GM21528 (cell line): ENCODE results near the gene TRMT1.
"Not testable (repeated sequence)": the region's sequence is repeated elsewhere in the genome, so short reads cannot be mapped to it uniquely, and the experiment has no call there.

ENCODE experiments used
- ATAC-seq: cut with Tn5 transposase; IDR thresholded peaks from one replicate; pipeline ENCODE4 v1.9.1; 2021; ENCODE audit warnings: mild to moderate bottlenecking, moderate library complexity; ENCODE audit not compliant: unreplicated experiment, low FRiP score

TRMT1 gene

DNA sequence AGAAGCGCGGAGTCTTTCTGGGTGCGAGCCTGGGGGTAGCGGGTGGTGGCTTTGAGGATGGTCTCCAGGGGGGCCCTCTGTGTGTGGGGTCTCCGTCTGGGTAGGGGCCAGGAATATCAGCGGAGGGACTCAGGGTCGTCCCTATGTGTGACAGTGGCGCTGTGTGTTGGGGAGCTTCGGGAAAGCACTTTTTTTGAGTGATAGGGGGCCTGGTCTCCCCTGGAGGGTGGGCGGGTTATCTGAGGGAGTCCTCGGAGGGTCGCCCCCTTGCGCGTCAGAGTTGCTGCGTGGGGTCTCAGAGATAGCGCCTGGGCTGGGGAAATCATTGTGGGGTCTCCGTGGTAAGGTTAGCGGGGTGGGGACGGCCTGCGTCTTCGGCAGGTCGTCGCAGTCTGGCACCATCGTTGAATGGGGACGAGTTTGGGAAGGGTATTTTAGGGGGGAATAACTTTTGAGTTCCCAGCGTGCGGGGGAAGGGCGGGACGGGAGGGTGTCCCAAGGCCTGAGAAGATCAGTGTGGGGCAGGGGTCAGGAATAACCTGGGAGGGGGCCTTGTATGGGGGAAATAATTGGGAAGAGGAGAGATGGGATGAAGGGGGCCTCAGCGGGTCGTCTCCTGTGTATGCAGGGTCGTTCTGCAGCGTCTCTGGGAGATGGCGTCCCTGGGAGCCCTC is 34.5 kb upstream of the TRMT1 start:
- ATAC-seq = no peak

DNA sequence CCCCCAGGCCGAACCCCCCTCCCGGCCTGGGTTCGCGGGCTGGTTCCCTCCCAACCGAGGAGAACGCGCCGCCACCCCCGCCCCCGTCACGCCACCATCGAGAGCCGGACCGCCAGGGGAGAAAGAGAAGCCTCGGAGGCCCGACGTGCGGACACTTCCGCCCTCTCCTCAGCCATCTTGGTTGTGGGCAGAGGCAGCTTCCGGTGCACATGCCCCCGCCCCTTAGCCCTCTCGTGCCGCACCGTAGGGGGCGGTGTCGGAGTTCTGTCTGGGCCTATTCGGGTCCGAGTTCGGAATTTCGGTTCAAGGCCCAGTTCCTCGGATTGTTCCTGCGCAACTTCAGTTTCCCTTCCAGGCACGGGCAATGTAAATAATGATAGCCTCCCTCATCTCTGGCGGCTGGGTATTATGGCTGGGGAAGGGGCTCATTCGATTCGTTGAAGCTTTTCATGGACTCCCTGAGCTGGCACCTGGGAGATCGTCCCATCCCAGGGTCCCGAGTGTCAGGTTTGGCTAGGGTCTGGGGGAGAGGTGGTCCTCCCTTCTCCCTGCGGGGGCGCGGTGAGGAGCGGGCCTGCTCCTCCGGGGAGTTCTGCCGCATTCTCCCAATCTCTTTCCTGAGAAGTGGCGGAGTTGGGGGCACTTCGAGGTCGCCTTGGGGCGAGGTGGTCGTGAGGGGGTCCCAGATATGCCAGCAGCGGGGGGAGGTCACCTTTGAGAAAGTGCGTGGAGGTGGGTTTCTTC is 33.8 kb upstream of the TRMT1 start, which contains the start of the genes IER2 and STX10:
TSS of gene IER2 (plus strand) at position 225 of the 744 bp plus-strand sequence. CDS start 2,776 bp downstream, outside the sequence.
TSS of gene STX10 (minus strand) at position 189 of the 744 bp plus-strand sequence. CDS start 202 bp downstream, outside the sequence.
- ATAC-seq = peak; percentile 22

DNA sequence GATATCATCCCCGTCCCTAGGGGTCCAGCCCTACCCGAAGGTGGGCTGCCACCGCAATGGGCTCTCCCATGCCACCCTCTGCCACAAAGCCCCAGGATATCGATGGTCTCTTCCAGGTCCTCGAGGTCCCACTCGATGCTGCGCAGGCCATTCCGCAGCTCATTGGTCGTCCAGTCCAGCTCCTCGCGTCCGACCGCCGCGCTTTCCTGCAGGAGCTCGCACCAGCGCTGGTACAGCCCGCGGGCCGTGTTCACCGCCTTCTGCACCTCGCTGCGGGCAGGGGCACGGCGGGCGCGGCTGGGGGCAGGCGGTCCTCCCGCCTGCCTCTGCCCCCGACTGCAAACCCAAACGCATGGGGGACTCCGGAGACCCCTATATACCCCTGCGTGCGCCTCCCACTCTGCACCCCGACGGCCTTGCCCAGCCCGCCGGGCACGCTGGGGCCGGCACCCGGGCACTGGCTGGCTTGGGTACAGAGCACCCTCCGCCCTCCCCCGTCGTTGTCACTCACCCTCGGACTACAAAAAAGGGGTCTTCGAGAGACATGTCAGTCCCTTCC is 33.2 kb upstream of the TRMT1 start:
- ATAC-seq = peak; percentile 0

DNA sequence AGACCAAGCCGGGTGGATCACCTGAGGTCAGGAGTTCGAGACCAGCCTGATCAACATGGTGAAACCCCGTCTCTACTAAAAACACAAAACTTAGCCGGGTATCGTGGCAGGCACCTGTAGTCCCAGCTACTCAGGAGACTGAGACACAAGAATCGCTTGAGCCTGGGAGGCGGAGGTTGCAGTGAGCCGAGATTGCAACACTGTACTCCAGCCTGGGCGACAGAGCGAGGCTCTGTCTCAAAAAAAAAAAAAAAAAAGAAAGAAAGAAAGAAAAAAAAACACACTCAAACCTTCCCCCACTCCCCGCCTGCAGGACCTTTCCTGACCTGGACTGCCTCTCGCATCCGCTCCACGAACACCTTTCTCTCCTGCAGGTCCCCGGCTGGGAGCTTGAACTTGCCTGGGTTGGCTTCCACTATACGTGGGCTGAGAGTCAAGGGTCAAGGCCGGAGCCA is 32.7 kb upstream of the TRMT1 start:
- not testable (repeated sequence) for ATAC-seq

DNA sequence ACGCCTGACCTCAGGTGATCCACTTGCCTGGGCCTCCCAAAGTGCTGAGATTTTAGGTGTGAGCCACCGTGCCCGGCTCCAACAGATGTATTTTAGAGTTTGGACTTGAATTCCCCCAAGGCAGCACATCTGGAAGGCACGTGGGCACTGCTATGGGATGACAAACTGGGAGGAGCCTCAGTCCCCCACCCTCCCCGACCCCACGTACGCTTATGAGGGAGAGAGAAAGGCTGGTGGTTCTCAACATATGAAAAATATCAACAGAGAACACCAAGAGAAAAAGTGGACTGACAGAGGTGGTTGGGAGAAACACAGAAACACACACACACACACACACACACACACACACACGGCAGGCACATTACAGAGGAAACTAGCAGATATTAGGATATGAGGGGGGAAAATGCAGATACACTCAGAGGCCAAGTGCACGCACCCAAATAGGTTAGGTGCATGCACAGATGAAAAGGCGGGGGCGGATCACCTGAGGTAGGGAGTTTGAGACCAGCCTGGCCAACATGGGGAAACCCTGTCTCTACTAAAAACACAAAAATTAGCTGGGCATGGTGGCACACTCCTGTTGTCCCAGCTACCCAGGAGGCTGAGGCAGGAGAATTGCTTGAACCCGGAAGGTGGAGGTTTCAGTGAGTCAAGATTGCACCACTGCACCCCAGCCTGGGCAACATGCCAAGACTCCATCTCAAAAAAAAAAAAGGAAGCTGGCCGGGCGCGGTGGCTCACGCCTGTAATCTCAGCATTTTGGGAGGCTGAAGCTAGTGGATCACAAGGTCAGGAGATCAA is 30.4 kb upstream of the TRMT1 start:
- ATAC-seq = no peak

DNA sequence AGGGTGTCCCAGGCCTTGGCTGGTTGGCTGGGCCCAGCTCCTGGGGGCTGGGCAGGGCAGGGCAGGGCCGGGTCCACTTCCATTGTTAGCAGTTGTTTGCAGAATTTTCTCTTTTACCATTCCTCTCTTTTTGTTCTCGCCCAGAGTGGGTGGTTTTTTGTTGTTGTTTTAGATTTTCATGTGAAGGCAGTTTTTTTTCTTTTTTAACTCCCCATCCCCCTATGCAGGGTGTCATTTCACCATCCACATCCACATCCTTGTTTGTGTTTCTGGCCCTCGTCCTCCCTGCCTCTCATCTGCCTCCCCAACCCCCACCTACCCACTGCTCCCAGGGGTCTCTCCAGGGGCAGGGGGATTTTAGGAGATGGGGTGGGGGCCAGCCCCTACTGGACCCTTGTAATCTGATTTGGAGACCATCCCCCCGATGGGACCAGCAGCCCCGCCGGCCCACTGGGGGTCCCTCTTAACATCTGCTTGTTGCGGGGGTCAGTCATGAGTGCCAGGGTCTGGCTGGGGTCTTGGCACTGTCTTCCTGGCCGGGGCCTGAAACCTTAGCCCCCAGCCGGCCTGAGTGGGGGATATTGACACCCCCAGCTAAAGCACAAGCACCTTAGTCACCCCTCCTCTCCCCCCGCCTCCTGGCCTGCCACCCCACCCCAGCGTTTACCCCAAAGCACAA is 23.2 kb upstream of the TRMT1 start:
- ATAC-seq = no peak

DNA sequence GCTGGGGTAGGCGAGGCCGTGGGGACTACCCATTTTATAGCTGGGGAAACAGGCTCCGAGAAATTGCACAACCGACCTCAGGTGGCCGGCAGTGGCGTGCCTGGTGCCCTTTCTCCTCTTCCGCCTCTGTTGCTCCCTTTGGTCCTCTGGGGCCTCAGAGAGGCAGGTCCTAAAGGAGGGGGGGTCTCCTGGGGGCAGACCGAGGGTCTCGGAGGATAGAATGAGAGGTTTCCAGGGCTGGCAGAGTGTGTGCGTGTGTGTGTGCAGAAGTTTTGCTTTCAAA is 22.3 kb upstream of the TRMT1 start:
- ATAC-seq = no peak

DNA sequence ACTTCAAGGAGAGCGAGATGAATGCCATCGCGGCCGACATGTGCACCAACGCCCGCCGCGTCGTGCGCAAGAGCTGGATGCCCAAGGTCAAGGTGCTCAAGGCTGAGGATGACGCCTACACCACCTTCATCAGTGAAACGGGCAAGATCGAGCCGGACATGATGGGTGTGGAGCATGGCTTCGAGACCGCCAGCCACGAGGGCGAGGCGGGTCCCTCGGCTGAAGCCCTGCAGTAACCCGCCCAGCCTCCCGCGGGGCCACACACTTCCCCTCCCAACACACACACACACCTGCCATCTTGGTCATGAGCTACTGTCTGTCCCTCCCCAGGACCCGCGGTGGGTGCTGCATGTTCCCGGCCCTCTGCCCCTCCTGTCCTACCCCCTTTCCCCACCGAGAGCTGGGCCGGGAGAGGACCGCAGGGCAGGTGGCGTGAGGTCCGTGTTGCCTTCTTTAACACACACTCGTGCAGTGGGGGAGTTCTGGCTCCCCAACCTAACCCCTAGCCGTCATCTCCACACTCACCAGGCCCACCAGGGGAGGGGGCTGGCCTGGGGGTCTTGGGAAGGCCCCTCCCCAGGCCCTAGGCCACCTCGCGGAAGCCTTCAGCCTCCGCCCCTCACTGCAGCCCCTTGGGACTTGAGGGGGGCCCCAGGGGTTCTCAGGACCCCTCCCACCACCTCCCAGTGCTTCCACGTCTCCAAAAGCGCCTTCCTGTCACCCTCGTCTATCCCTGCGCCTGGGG is 21.8 kb upstream of the TRMT1 start:
- no peak for ATAC-seq

DNA sequence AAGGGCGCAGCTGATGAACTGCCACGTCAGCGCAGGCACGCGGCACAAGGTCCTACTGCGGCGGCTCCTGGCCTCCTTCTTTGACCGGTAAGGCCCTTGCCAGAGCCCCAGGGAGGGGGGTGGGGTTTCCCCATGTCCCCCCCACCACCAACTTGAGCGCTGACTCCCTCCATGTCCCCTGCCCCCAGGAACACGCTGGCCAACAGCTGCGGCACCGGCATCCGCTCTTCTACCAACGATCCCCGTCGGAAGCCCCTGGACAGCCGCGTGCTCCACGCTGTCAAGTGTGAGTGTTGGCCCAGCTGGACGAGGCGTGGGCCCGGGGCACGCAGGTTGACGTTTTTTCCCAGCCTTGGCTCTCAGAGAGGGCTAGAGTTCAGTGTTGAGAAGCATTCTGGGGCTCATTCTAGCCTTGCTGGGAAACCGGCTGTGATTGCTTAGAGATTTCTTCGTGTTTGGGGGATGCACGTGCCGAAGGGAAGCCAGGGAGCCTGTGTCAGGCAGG is 20.8 kb upstream of the TRMT1 start:
- ATAC-seq = no peak

DNA sequence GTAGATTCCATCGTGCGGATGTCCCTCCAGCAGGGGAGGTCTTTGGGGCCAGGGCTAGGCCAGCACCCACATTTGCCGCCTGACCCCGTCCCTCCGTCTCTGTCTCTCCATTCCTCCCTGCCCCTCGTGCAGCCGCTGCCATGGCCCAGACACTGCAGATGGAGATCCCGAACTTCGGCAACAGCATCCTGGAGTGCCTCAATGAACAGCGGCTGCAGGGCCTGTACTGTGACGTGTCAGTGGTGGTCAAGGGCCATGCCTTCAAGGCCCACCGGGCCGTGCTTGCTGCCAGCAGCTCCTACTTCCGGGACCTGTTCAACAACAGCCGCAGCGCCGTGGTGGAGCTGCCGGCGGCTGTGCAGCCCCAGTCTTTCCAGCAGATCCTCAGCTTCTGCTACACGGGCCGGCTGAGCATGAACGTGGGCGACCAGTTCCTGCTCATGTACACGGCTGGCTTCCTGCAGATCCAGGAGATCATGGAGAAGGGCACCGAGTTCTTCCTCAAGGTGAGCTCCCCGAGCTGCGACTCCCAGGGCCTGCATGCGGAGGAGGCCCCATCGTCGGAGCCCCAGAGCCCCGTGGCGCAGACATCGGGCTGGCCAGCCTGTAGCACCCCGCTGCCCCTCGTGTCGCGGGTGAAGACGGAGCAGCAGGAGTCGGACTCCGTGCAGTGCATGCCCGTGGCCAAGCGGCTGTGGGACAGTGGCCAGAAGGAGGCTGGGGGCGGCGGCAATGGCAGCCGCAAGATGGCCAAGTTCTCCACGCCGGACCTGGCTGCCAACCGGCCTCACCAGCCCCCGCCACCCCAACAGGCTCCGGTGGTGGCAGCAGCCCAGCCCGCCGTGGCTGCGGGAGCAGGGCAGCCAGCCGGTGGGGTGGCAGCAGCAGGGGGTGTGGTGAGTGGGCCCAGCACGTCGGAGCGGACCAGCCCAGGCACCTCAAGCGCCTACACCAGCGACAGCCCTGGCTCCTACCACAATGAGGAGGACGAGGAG is 18.8 kb upstream of the TRMT1 start:
- ATAC-seq = no peak

DNA sequence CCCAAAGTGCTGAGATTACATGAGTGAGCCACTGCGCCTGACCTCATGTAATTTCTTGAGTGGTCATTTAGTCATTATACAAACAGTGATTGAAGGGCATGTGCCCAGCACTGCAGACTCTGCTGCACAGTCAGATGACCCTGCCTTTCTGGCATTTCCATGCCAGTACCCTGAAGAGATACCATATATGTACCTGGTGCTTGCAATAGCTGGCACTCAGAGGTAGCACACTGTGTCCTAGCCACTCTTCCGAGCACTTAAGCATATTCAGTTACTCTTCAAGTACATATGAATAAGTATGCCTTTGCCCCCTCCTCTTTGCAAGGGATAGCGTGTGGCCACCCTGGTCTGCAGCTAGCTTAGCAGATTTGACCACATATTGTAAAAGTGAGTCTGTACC is 18.1 kb upstream of the TRMT1 start:
- no peak for ATAC-seq

DNA sequence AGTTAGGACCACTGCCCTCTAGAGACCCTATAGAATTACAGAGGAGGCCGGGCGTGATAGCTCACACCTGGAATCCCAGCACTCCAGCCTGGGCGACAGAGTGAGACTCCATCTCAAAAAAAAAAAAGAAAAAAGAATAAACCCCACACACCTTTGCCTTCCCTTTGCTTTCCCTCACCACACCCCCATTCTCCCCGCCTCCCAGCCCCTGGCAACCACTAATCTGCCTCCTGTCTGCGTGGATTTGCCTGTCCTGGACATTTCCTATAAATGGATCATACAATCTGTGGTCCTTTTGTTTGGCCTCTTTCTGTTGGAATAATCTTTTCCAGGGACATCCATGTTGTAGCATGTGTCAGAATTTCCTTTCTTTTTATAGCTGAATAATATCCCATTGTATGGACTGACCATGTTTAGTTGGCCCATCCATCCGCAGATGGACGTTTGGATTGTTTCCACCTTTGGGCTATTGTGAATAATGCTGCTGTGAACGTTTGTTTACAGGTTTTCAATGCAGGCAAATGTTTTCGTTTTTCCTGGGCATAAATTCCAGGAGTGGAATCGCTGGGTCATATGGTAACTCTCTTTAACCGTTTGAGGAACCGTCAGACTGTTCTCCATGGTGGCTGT is 16.8 kb upstream of the TRMT1 start:
- no peak for ATAC-seq

DNA sequence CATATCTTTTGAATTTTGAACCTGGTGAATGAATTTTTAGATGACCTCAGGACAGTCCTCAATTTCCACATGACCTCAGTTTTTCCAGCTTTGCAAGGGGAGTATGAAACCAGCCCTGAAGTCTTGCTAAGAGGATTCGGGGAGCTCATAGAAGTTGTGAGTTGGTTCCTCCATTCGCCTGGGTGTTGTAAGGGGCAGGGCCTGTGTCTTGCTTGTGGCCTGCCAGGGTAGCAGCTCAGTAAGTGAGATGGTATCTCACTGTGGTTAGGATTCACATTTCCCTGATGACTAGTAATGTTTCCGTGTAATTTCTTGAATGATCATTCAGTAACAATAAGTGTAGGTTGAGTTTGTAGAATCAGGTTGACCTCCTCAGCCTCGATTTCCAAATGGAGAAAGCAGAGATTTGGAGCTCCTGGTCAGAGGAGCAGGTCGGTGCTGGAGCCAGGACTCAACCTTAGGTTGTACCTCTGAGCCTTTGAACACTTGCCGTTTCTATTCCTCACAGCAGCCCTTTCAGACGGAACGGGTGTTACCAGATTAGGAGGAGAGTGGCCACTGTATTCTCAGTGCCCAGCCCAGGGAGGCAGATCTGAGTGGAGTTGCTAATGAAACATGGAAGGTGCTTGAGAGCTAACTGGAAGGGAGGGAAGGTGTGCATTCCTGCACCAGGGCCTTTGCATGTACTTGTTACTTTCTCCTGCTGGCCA is 16.1 kb upstream of the TRMT1 start:
- no peak for ATAC-seq

DNA sequence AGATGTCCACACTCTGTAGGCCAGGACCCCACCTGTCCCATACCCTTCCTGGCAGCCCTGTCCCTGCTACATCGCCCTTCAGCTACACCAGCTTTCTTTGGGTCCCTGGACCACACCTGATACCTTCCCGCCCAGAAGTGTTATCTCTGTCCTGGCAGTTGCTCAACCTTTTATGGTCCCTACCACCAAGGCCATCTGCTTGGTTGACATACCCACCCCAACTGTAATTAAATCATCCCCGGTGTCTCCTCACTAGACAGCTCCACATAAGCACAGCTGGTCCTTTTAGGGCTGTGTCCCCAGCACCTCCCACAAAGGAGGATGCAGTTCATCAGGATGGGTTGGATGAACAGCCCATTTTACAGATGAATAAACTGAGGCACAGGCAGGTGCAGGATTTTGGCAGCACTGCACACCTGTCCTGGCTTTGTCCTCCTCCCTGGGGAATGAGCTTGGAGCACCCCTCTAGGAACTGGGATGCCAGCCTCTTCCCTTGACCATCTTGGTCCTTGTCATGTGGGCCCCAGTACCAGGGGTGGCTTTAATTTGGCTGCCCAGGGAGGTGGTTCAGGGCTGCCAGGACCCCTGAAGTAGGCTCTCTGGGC is 14.4 kb upstream of the TRMT1 start:
- no peak for ATAC-seq

DNA sequence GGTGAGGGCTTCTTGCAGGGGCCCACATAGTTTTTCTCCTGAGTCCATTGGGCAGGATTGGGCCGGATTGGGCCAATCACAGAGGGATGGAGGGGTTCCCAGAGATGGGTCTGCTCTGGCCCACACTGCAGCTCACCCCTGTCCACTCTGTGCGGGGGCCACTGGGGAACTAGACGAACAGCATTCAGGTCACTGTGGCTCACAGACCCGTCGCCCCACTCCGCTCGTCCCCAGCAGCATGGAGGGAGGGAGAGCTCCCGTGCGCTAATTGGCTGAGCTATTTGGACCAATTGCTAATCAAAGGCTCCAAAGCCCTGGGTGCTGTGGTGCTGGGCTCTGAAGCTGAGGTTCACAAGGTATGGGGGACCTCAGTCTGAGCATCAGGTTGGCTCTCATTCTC is 12.8 kb upstream of the TRMT1 start:
- ATAC-seq = no peak

DNA sequence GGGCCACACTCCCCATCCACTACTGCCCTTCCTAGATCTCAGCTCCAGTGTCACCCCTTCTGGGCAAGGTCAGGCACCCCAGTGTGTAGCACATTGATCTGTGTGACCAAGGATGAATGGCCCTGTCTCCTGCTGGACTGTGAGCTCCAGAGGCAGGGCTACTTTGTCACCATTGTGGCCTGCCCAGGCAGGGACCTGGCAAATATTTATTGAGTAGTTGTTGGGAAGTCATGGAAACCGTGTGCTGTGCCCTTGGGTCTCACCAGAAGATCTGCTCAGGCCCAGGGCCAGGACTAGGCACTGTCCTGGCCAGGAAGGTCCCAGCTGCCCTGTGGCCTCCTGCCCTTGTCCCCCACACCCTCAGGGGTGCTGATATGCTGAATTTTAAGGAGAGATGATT is 12.0 kb upstream of the TRMT1 start:
- no peak for ATAC-seq
